ENCODE data around the gene ERG. TPM values are rescaled to one million over a fixed set of nuclear protein-coding genes. Genes with fewer than 3 reads are reported as not detected.

ERG gene
- total and polyA plus RNA-seq, 9 of the 15 experiments (the other 6 are each of a cell fraction or from before 2014, with no cell fraction given), result 0.06 TPM; not detected in 8

DNA sequence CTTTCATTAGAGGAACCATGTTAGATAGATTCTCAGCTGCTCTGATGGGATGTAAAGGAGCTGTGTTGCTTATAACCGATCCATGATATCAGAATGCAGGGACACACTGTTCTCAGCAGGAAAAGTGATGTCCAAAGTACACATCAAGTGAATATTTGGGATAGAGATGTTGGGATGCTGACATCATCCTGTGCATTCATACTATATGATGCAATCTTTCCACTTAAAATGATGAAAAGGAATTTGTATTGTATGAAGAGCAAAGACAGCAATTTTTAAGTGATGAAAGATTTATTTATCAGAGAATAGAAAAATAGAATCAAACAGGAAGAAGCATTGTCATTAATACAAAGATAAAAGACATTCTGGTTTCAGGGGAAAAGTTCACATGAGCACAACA is 110.1 kb downstream of the ERG start:
- in situ Hi-C loops (cut with MboI) (no loop called here), intact Hi-C loops (cut with micrococcal nuclease) (no loop called here)
- FAIRE-seq (no peak), DNase-seq (ENCODE audit: extremely low read depth in 1 of 4, low spot score in 3 of 4) (no peak), ATAC-seq (no peak)
- Histone ChIP-seq H4K20me1 (replicated peaks; ENCODE audit: control insufficient read depth, insufficient read depth, low read length) (no peaks in the 10 kb centered on the region), H3K4me2 (ENCODE audit: insufficient read depth, low read length) (no peak overlapping the region), H3K27me3 (ENCODE audit: control insufficient read depth in 2 of 2, insufficient read depth in 2 of 2, low read length in 2 of 2) (peaks cover 17 to 19% of the 10 kb centered on the region in 2 experiments; a peak in 4 of 5 replicates), H2AFZ (ENCODE audit: low read depth, low read length) (no peak overlapping the region), H3K4me1 (replicated peaks in 1 of 2; ENCODE audit: control insufficient read depth in 2 of 2, insufficient read depth in 2 of 2, low read length in 2 of 2) (no peaks in the 10 kb centered on the region), H3K4me3 (no peak overlapping the region), H3K9ac (ENCODE audit: insufficient read depth in 1 of 2, low read depth in 2 of 2, low read length in 2 of 2) (no peak overlapping the region), H3K9me1 (ENCODE audit: control insufficient read depth, insufficient read depth, low read length) (no peaks in the 10 kb centered on the region), H3K79me2 (ENCODE audit: control insufficient read depth, insufficient read depth, low read length) (no peaks in the 10 kb centered on the region), H3K9me3 (replicated peaks; ENCODE audit: control insufficient read depth, insufficient read depth, low read depth, low read length) (no peaks in the 10 kb centered on the region), H3K27ac (ENCODE audit: extremely low read depth, low read depth, low read length) (no peak overlapping the region), H3K36me3 (ENCODE audit: control insufficient read depth, insufficient read depth, low read length) (no peaks in the 10 kb centered on the region)
- CTCF ChIA-PET (ENCODE audit: low intra/inter-chr PET ratio), result no interaction called here
- BruUV-seq (replicated peaks), result no TSS peak
- 4% methylated on average over 1 of the region's 1 CpG for WGBS (ENCODE audit: insufficient coverage, low coverage, missing lambda C conversion rate)
- POLR2A ChIA-PET, result no interaction called here
- no peak for TF ChIP-seq KAT8 (IDR thresholded peaks at IDR 0.05; ENCODE audit: low read depth)
- no peak for TF ChIP-seq U2AF2 (optimal IDR thresholded peaks at IDR 0.05; ENCODE audit: low read depth, low read length)
- TF ChIP-seq CEBPB (tag; IDR thresholded peaks at IDR 0.05), result peak; percentile 58
- TF ChIP-seq ARNT (IDR thresholded peaks at IDR 0.05), result no peak
- no peak for TF ChIP-seq ZFPM2 (CRISPR knock-in tag; IDR thresholded peaks at IDR 0.05)
- TF ChIP-seq, protein P1, sequence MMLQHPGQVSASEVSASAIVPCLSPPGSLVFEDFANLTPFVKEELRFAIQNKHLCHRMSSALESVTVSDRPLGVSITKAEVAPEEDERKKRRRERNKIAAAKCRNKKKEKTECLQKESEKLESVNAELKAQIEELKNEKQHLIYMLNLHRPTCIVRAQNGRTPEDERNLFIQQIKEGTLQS (IDR thresholded peaks at IDR 0.05), result peak; percentile 61
- TF ChIP-seq, protein P1 (CRISPR knock-in tag; conservative IDR thresholded peaks at IDR 0.05), result no peak
- no peak for TF ChIP-seq CEBPG (CRISPR knock-in tag; IDR thresholded peaks at IDR 0.05)
- peak; percentile 76 to 89 for TF ChIP-seq CEBPG (tag; conservative IDR thresholded peaks at IDR 0.05 in 1 of 2, IDR thresholded peaks at IDR 0.05 in 1 of 2)
